Body of pancreas (tissue), 4 donors: ENCODE data around the gene PRDM2. TPM values are rescaled to one million over a fixed set of nuclear protein-coding genes. Genes with fewer than 3 reads are reported as not detected.
"Not testable (repeated sequence)": the region's sequence is repeated elsewhere in the genome, so short reads cannot be mapped to it uniquely, and the experiment has no call there.

ENCODE experiments used
- ATAC-seq: fragments of 150-250 bp; one replicate; pipeline ENCODE4 v1.9.1; 2016
- DNase-seq, 4 donors: peaks; one replicate each; pipeline ENCODE4 v3.0.0-alpha.2; 2019
- H3K27ac ChIP-seq, 4 donors: fragments of 200-600 bp; sonication (generic); 1 replicate in 3 of 4; 2 replicates in 1 of 4; pipeline versions ENCODE4 v1.5.1 to v1.6.1; 2016 to 2019; ENCODE audit warnings: mild to moderate bottlenecking in 1 of 4, mixed read lengths in 1 of 4, moderate library complexity in 1 of 4
- H3K27me3 ChIP-seq, 2 donors: fragments of 200-600 bp; sonication (generic); one replicate each; pipeline ENCODE4 v1.6.0; 2016; ENCODE audit warnings: mild to moderate bottlenecking in 1 of 2
- H3K36me3 ChIP-seq, 2 donors: fragments of 200-600 bp; sonication (generic); replicated peaks in 1 of 2; 2 replicates each; pipeline ENCODE4 v1.5.1; 2016; ENCODE audit warnings: low read depth in 2 of 2; ENCODE audit not compliant: insufficient read depth in 1 of 2
- H3K4me1 ChIP-seq: fragments of 200-600 bp; sonication (generic); one replicate; pipeline ENCODE4 v1.6.0; 2016
- H3K4me3 ChIP-seq, 2 donors: fragments of 200-600 bp; sonication (generic); 1 replicate in 1 of 2; 2 replicates in 1 of 2; pipeline ENCODE4 v1.5.1; 2016 to 2019
- H3K9me3 ChIP-seq, 3 donors: fragments of 200-600 bp; sonication (generic); 1 replicate in 2 of 3; 2 replicates in 1 of 3; pipeline ENCODE4 v1.5.1; 2016
- POLR2A ChIP-seq, 3 donors: fragments of 450-650 bp; IDR thresholded peaks; one replicate each; pipeline ENCODE4 v1.6.1; 2016; ENCODE audit warnings: antibody characterized with exemption in 3 of 3, mild to moderate bottlenecking in 2 of 3
- WGBS, 2 donors: methylation state at CpG; one replicate each; pipeline ENCODE4 v1.1.5; 2017; 5-methylcytosine and 5-hydroxymethylcytosine counted together
- intact Hi-C: fragments of 100-400 bp; cut with DNase I; formaldehyde crosslinking; loops from one replicate; pipeline ENCODE4 v1.15.1; 2023
- total RNA-seq, 2 donors: library from RNA; depleted of rRNA; stranded (reverse); fragments of >200 nt; gene quantifications; one replicate each; pipeline ENCODE4 v1.1.0, GENCODE V29; 2016
- TF ChIP-seq, protein P1 (sequence below), 7 experiments: fragments of 450-650 bp in 4 of 7; fragments of 200-600 bp in 3 of 7; sonication (generic) in 3 of 7; IDR thresholded peaks; one replicate each; pipeline ENCODE4 v1.5.1; 2016 to 2019; ENCODE audit warnings: antibody characterized with exemption in 7 of 7

PRDM2 gene
- total RNA-seq, 2 donors from 2014 or later, result 21.4 to 21.8 TPM

DNA sequence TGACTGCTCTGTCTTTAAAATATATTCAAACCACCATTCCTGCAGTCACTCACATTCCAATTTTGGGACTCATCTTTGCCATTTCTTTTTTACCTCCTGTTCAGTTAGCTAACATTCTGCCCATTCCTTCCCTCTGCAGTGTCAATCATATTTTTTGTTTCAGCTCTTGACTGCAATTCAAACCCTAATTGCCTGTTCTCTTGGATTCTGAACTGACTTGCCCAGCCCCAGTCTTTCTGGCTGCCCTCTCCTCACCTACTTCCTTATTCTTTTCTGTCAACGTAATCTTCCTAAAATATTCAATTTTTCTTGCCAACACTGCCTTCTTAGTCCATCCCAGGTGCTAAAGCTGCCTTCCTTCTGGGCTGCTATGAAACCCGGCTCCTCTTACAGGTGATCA lies 6.1 kb downstream of the PRDM2 start:
- no peak overlapping the region for H3K27ac ChIP-seq
- DNase-seq (no peak), ATAC-seq (no peak)
- H3K27me3 ChIP-seq, result no peaks in the 10 kb centered on the region
- no peak overlapping the region for H3K4me3 ChIP-seq
- no peak for TF ChIP-seq POLR2A (IDR thresholded peaks at IDR 0.05)
- TF ChIP-seq, protein P1, sequence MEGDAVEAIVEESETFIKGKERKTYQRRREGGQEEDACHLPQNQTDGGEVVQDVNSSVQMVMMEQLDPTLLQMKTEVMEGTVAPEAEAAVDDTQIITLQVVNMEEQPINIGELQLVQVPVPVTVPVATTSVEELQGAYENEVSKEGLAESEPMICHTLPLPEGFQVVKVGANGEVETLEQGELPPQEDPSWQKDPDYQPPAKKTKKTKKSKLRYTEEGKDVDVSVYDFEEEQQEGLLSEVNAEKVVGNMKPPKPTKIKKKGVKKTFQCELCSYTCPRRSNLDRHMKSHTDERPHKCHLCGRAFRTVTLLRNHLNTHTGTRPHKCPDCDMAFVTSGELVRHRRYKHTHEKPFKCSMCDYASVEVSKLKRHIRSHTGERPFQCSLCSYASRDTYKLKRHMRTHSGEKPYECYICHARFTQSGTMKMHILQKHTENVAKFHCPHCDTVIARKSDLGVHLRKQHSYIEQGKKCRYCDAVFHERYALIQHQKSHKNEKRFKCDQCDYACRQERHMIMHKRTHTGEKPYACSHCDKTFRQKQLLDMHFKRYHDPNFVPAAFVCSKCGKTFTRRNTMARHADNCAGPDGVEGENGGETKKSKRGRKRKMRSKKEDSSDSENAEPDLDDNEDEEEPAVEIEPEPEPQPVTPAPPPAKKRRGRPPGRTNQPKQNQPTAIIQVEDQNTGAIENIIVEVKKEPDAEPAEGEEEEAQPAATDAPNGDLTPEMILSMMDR (IDR thresholded peaks at IDR 0.05), result no peak
- no peaks in the 10 kb centered on the region for H3K4me1 ChIP-seq
- intact Hi-C loops, result no loop called here
- no peaks in the 10 kb centered on the region for H3K36me3 ChIP-seq
- WGBS, 2 donors, result 66 to 86% methylated on average over 2 of the region's 2 CpGs
- H3K9me3 ChIP-seq, result no peaks in the 10 kb centered on the region

GRCh38 chr1:13707164-13707563 lies 7.2 kb downstream of the PRDM2 start:
- Histone ChIP-seq H3K9me3 (no peaks in the 10 kb centered on the region), H3K36me3 (no peaks in the 10 kb centered on the region), H3K4me3 (no peak overlapping the region), H3K4me1 (no peaks in the 10 kb centered on the region), H3K27me3 (no peaks in the 10 kb centered on the region), H3K27ac (no peak overlapping the region)
- 82 to 89% methylated on average over 3 of the region's 3 CpGs for WGBS, 2 donors
- ATAC-seq (no peak), DNase-seq (no peak)
- intact Hi-C loops, result no loop called here
- TF ChIP-seq POLR2A (IDR thresholded peaks at IDR 0.05), result no peak
- TF ChIP-seq, protein P1 (IDR thresholded peaks at IDR 0.05), result no peak

GRCh38 chr1:13708380-13708982 lies 8.5 kb downstream of the PRDM2 start:
- WGBS, 2 donors, result 83 to 92% methylated on average over 10 of the region's 10 CpGs
- Histone ChIP-seq H3K9me3 (no peaks in the 10 kb centered on the region), H3K4me1 (no peaks in the 10 kb centered on the region), H3K36me3 (no peaks in the 10 kb centered on the region), H3K27ac (no peak overlapping the region), H3K4me3 (no peak overlapping the region), H3K27me3 (no peaks in the 10 kb centered on the region)
- TF ChIP-seq, protein P1 (IDR thresholded peaks at IDR 0.05), result no peak
- TF ChIP-seq POLR2A (IDR thresholded peaks at IDR 0.05), result no peak
- DNase-seq, result no peak
- intact Hi-C loops, result no loop called here
- no peak for ATAC-seq

DNA sequence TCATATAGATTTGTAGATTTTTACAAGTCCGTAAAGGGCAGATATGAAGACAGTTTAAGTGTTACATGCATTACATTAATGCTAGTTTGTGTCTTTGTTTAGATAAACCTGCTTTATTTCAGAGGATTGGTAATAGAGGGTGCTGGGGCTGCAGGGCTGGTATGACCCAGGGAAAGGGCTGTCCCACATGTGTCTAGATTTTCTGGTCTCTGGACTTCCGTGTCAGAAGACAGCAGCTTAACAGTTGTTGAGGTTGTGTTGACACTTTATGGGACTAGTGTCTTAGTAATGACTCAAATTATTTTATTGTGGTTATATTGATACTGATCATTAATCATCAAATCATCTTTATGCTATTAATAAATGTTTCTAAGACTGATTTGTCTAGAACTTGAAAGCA lies 10.1 kb downstream of the PRDM2 start:
- H3K36me3 ChIP-seq, result no peaks in the 10 kb centered on the region
- no peaks in the 10 kb centered on the region for H3K9me3 ChIP-seq
- intact Hi-C loops, result no loop called here
- WGBS, 2 donors, result 79 to 81% methylated on average over 2 of the region's 2 CpGs
- TF ChIP-seq, protein P1 (IDR thresholded peaks at IDR 0.05), result no peak
- no peak for TF ChIP-seq POLR2A (IDR thresholded peaks at IDR 0.05)
- no peaks in the 10 kb centered on the region for H3K27me3 ChIP-seq
- DNase-seq (no peak), ATAC-seq (no peak)
- H3K27ac ChIP-seq, result no peak overlapping the region
- H3K4me3 ChIP-seq, result no peak overlapping the region
- no peaks in the 10 kb centered on the region for H3K4me1 ChIP-seq

- Histone ChIP-seq H3K4me1 (no peaks in the 10 kb centered on the region), H3K36me3 (no peaks in the 10 kb centered on the region), H3K4me3 (no peak overlapping the region), H3K27me3 (no peaks in the 10 kb centered on the region), H3K27ac (no peak overlapping the region), H3K9me3 (no peaks in the 10 kb centered on the region)
- TF ChIP-seq POLR2A (IDR thresholded peaks at IDR 0.05), result no peak
- TF ChIP-seq, protein P1 (IDR thresholded peaks at IDR 0.05), result no peak
- 88 to 91% methylated on average over 3 of the region's 3 CpGs for WGBS, 2 donors
- ATAC-seq, result no peak
- no peak for DNase-seq
- intact Hi-C loops, result no loop called here
Measured at GRCh38 chr1:13714851-13715250, 14.9 kb downstream of the PRDM2 start.

DNA sequence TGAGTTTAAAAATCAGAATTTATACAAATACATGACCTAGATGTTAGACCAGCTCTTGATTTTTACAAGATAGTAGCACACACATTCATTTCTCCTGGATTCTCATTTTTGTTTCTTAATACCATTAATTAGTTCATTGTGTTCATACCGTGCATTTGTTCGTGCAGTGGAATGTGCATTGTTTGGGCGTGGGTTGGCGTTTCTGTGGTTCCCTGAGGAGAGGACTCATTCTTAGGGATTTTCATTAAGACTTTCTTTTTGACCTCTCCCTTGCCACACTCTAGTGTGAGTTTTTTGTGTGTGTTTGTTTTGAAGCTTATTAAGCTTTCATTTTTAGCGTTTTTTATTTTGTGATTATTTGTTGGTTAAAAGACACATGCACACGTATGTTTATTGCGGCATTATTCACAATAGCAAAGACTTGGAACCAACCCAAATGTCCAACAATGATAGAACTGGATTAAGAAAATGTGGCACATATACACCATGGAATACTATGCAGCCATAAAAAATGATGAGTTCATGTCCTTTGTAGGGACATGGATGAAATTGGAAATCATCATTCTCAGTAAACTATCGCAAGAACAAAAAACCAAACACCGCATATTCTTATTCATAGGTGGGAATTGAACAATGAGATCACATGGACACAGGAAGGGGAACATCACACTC lies 15.8 kb downstream of the PRDM2 start:
- H3K27me3 ChIP-seq, intact Hi-C loops, H3K9me3 ChIP-seq, H3K36me3 ChIP-seq, ATAC-seq, H3K4me3 ChIP-seq, H3K4me1 ChIP-seq, H3K27ac ChIP-seq, DNase-seq: not testable (repeated sequence)
- 96 to 98% methylated on average over 7 to 8 of the region's 9 CpGs for WGBS, 2 donors
